ENCODE measurements around the gene ABCA8.
"Not testable (repeated sequence)": the region's sequence is repeated elsewhere in the genome, so short reads cannot be mapped to it uniquely, and the experiment has no call there.

Gene ABCA8

GRCh38 chr17:68865584-68865983, 89.6 kb downstream of the ABCA8 start:
- no peak for DNase-seq

GRCh38 chr17:68863091-68863652, 92.0 kb downstream of the ABCA8 start:
- DNase-seq, result no peak

GRCh38 chr17:68861602-68862001, 93.6 kb downstream of the ABCA8 start:
- DNase-seq, result no peak

- DNase-seq, result no peak
These were observed 94.3 kb downstream of the ABCA8 start for GRCh38 chr17:68860941-68861340.

GRCh38 chr17:68854452-68854851, 100.7 kb downstream of the ABCA8 start:
- DNase-seq, result no peak

GRCh38 chr17:68853439-68853838, 101.8 kb downstream of the ABCA8 start:
- no peak for DNase-seq

GRCh38 chr17:68853036-68853435, 102.2 kb downstream of the ABCA8 start:
- no peak for DNase-seq

- no peak for DNase-seq
These were observed 103.3 kb downstream of the ABCA8 start for GRCh38 chr17:68851890-68852289.

GRCh38 chr17:68850749-68851510, 104.3 kb downstream of the ABCA8 start:
- DNase-seq, result no peak

- DNase-seq, result no peak
These were observed 105.2 kb downstream of the ABCA8 start for GRCh38 chr17:68849673-68850610.

- DNase-seq, result no peak
These were observed 107.5 kb downstream of the ABCA8 start for GRCh38 chr17:68847711-68848110.

GRCh38 chr17:68843522-68843921, 111.7 kb downstream of the ABCA8 start:
- no peak for DNase-seq

GRCh38 chr17:68840073-68840472, 115.1 kb downstream of the ABCA8 start:
- no peak for DNase-seq

GRCh38 chr17:68835071-68835470, 120.1 kb downstream of the ABCA8 start:
- DNase-seq, result no peak

GRCh38 chr17:68834328-68834836, 120.8 kb downstream of the ABCA8 start:
- no peak for DNase-seq

- DNase-seq, result no peak
These were observed 122.9 kb downstream of the ABCA8 start for GRCh38 chr17:68832109-68832802.

- no peak for DNase-seq
These were observed 124.0 kb downstream of the ABCA8 start for GRCh38 chr17:68831170-68831569.

- no peak for DNase-seq
These were observed 124.9 kb downstream of the ABCA8 start for GRCh38 chr17:68830313-68830712.

- no peak for DNase-seq
These were observed 126.0 kb downstream of the ABCA8 start for GRCh38 chr17:68829211-68829610.

GRCh38 chr17:68824707-68825106, 130.5 kb downstream of the ABCA8 start:
- no peak for DNase-seq

GRCh38 chr17:68824185-68824584, 131.0 kb downstream of the ABCA8 start:
- not testable (repeated sequence) for DNase-seq

- DNase-seq, result no peak
These were observed 132.4 kb downstream of the ABCA8 start for GRCh38 chr17:68822719-68823289.

Measured in stimulated activated CD4-positive, alpha-beta T cell treated with anti-CD3 and anti-CD28 coated beads, Interleukin-4, amount 100 ng/mL, for 4 hours (primary cell).